CD14-positive monocyte (primary cell): Measurements from ENCODE around the gene AHNAK. TPM values are rescaled to one million over a fixed set of nuclear protein-coding genes. Genes with fewer than 3 reads are reported as not detected.

Experiments used
- DNase-seq, 3 donors: peaks; one replicate each; pipeline ENCODE4 v3.0.0-alpha.2; 2011 to 2022
- H2AFZ ChIP-seq: 2 replicates; pipeline ENCODE4 v1.6.0; 2012; ENCODE audit warnings: mild to moderate bottlenecking, low read depth, low read length, inconsistent platforms; ENCODE audit not compliant: insufficient read depth, poor library complexity, severe bottlenecking
- H3K27ac ChIP-seq, 2 donors: 1 replicate in 1 of 2; 2 replicates in 1 of 2; pipeline ENCODE4 v1.5.1; 2012 to 2013; ENCODE audit warnings: low read length in 2 of 2, control low read depth in 1 of 2, inconsistent platforms in 1 of 2, low read depth in 1 of 2, mild to moderate bottlenecking in 1 of 2
- H3K27me3 ChIP-seq, 2 donors: one replicate each; pipeline versions ENCODE4 v1.6.0 to v1.6.1; 2011 to 2013; ENCODE audit warnings: low read length in 2 of 2; ENCODE audit not compliant: control insufficient read depth in 2 of 2, insufficient read depth in 2 of 2
- H3K36me3 ChIP-seq, 2 donors: replicated peaks in 1 of 2; 1 replicate in 1 of 2; 2 replicates in 1 of 2; pipeline versions ENCODE4 v1.5.1 to v1.6.1; 2012 to 2013; ENCODE audit warnings: low read length in 2 of 2, control low read depth in 1 of 2, inconsistent platforms in 1 of 2, mild to moderate bottlenecking in 1 of 2; ENCODE audit not compliant: insufficient read depth in 2 of 2, control insufficient read depth in 1 of 2
- H3K4me1 ChIP-seq, 2 donors: 1 replicate in 1 of 2; 2 replicates in 1 of 2; pipeline versions ENCODE4 v1.5.1 to v1.6.1; 2012 to 2013; ENCODE audit warnings: low read length in 2 of 2, control low read depth in 1 of 2, inconsistent platforms in 1 of 2, mild to moderate bottlenecking in 1 of 2, moderate library complexity in 1 of 2; ENCODE audit not compliant: insufficient read depth in 2 of 2, control insufficient read depth in 1 of 2
- H3K4me2 ChIP-seq: replicated peaks from 2 replicates; pipeline ENCODE3; 2012; ENCODE audit warnings: low read length, moderate library complexity, mild to moderate bottlenecking; ENCODE audit not compliant: poor library complexity, severe bottlenecking; ENCODE audit errors: extremely low read depth
- H3K4me3 ChIP-seq, 3 experiments: fragments of 200-600 bp in 1 of 3; sonication (generic) in 1 of 3; replicated peaks in 1 of 3; 1 replicate in 2 of 3; 2 replicates in 1 of 3; pipeline ENCODE4 v1.5.1; 2011 to 2013; ENCODE audit warnings: low read length in 3 of 3, mild to moderate bottlenecking in 3 of 3, control low read depth in 2 of 3, low read depth in 2 of 3, inconsistent platforms in 1 of 3, moderate library complexity in 1 of 3
- H3K79me2 ChIP-seq: 2 replicates; pipeline ENCODE4 v1.6.0; 2012; ENCODE audit warnings: mild to moderate bottlenecking, control low read depth, inconsistent platforms, low read length, moderate library complexity; ENCODE audit not compliant: insufficient read depth
- H3K9ac ChIP-seq: 2 replicates; pipeline ENCODE4 v1.6.0; 2017; ENCODE audit warnings: low read length, mild to moderate bottlenecking; ENCODE audit not compliant: insufficient read depth, poor library complexity, severe bottlenecking
- H3K9me3 ChIP-seq, 2 donors: replicated peaks in 1 of 2; 1 replicate in 1 of 2; 2 replicates in 1 of 2; pipeline versions ENCODE4 v1.5.1 to v1.6.1; 2012 to 2013; ENCODE audit warnings: low read length in 2 of 2, control low read depth in 1 of 2; ENCODE audit not compliant: control insufficient read depth in 1 of 2, insufficient read depth in 1 of 2
- H4K20me1 ChIP-seq: 2 replicates; pipeline ENCODE4 v1.6.0; 2012; ENCODE audit warnings: mild to moderate bottlenecking, low read length, control low read depth, moderate library complexity; ENCODE audit not compliant: insufficient read depth
- H3K27ac Mint-ChIP-seq, 7 donors: one replicate each; pipeline ENCODE4 v1.8.0; 2020; ENCODE audit warnings: mild to moderate bottlenecking in 7 of 7, mixed read lengths in 7 of 7, moderate library complexity in 6 of 7, inconsistent platforms in 2 of 7
- H3K27me3 Mint-ChIP-seq, 3 donors: one replicate each; pipeline ENCODE4 v1.8.0; 2021 to 2022; ENCODE audit warnings: low read depth in 3 of 3, mild to moderate bottlenecking in 3 of 3, mixed read lengths in 3 of 3, moderate library complexity in 3 of 3, inconsistent platforms in 1 of 3
- H3K36me3 Mint-ChIP-seq, 2 donors: one replicate each; pipeline ENCODE4 v1.8.0; 2020; ENCODE audit warnings: mixed read lengths in 2 of 2, inconsistent platforms in 1 of 2, mild to moderate bottlenecking in 1 of 2
- H3K4me1 Mint-ChIP-seq: one replicate; pipeline ENCODE4 v1.8.0; 2020; ENCODE audit warnings: mild to moderate bottlenecking, mixed read lengths
- H3K4me3 Mint-ChIP-seq, 2 donors: one replicate each; pipeline ENCODE4 v1.8.0; 2020; ENCODE audit warnings: mild to moderate bottlenecking in 2 of 2, mixed read lengths in 2 of 2, moderate library complexity in 1 of 2
- H3K9me3 Mint-ChIP-seq, 7 donors: one replicate each; pipeline ENCODE4 v1.8.0; 2020 to 2022; ENCODE audit warnings: mixed read lengths in 7 of 7, mild to moderate bottlenecking in 6 of 7, moderate library complexity in 6 of 7, inconsistent platforms in 2 of 7
- CTCF ChIP-seq: fragments of 200-600 bp; IDR thresholded peaks from one replicate; pipeline ENCODE4 v1.8.0; 2022; ENCODE audit warnings: antibody characterized with exemption, mild to moderate bottlenecking
- WGBS: methylation state at CpG from one replicate; pipeline ENCODE4 v1.1.5; 2013; ENCODE audit warnings: missing lambda C conversion rate; ENCODE audit not compliant: insufficient coverage; 5-methylcytosine and 5-hydroxymethylcytosine counted together
- intact Hi-C, 2 donors: fragments of 100-400 bp; cut with micrococcal nuclease; formaldehyde crosslinking; loops; one replicate each; pipeline versions ENCODE4 v1.15.0 to v1.15.1; 2023
- polyA plus RNA-seq, 3 donors: library from polyadenylated mRNA; depleted of rRNA in 1 of 3; unstranded in 2 of 3; stranded (reverse) in 1 of 3; fragments of 300-500 nt in 2 of 3; fragments of >200 nt in 1 of 3; fragmentation: Illumina TruSeq in 2 of 3; gene quantifications; 1 replicate in 2 of 3; 2 replicates in 1 of 3; pipeline ENCODE4 v1.2.3, GENCODE V29; 2012 to 2021

AHNAK gene
- polyA plus RNA-seq, 3 donors, result 80.0 to 201 (median 103) TPM

GRCh38 chr11:62458212-62459002 is 88.2 kb downstream of the AHNAK start:
- Mint-ChIP-seq H3K27me3 (peaks cover 0 to 7% (median 3%) of the 10 kb centered on the region in 3 donors), H3K4me3 (peak overlapping the region in 1 of 2 donors; percentile 78), H3K27ac (peak overlapping the region; percentile 46 to 89 (median 80)), H3K9me3 (peaks cover 0 to 4% (median 0%) of the 10 kb centered on the region in 7 donors), H3K36me3 (peaks cover 0 to 6% of the 10 kb centered on the region in 2 donors), H3K4me1 (peaks cover 50% of the 10 kb centered on the region)
- H3K4me2 ChIP-seq, result peak overlapping the region; percentile 60
- no CpG with 5 or more reads among the region's 4 CpGs for WGBS
- TF ChIP-seq CTCF, result no peak
- no peaks in the 10 kb centered on the region for H3K9me3 ChIP-seq
- H3K36me3 ChIP-seq, result no peaks in the 10 kb centered on the region
- peak overlapping the region in 1 of 3 experiments; percentile 41 for H3K4me3 ChIP-seq
- peak overlapping the region; percentile 73 for H2AFZ ChIP-seq
- H3K79me2 ChIP-seq, result no peaks in the 10 kb centered on the region
- peaks cover 44 to 73% of the 10 kb centered on the region in 2 donors for H3K4me1 ChIP-seq
- peak overlapping the region; percentile 15 for H3K9ac ChIP-seq
- no peaks in the 10 kb centered on the region for H3K27me3 ChIP-seq
- no peaks in the 10 kb centered on the region for H4K20me1 ChIP-seq
- intact Hi-C loops, result no loop called here
- peak overlapping the region in 1 of 2 donors; percentile 81 for H3K27ac ChIP-seq
- peak in 1 of 3 donors; percentile 16 for DNase-seq

GRCh38 chr11:62457478-62457877 is 89.1 kb downstream of the AHNAK start:
- no peaks in the 10 kb centered on the region for H3K27me3 ChIP-seq
- H3K4me3 Mint-ChIP-seq, result no peak overlapping the region

More at GRCh38 chr11:62457478-62457877, 89.1 kb downstream of the AHNAK start:
- whole genome bisulfite sequencing, result no CpG with 5 or more reads among the region's 4 CpGs
- Histone ChIP-seq H3K4me2 (peak overlapping the region; percentile 39), H3K9me3 (no peaks in the 10 kb centered on the region), H3K36me3 (no peaks in the 10 kb centered on the region), H3K27ac (peak overlapping the region in 1 of 2 donors; percentile 81), H3K79me2 (no peaks in the 10 kb centered on the region), H4K20me1 (no peaks in the 10 kb centered on the region), H3K4me3 (peak overlapping the region in 1 of 3 experiments; percentile 41), H2AFZ (peak overlapping the region; percentile 71), H3K4me1 (peaks cover 35 to 64% of the 10 kb centered on the region in 2 donors), H3K9ac (no peak overlapping the region)
- no peak for TF ChIP-seq CTCF
- peaks cover 41% of the 10 kb centered on the region for H3K4me1 Mint-ChIP-seq
- peaks cover 0 to 7% (median 0%) of the 10 kb centered on the region in 3 donors for H3K27me3 Mint-ChIP-seq
- H3K9me3 Mint-ChIP-seq, result peaks cover 0 to 4% (median 1%) of the 10 kb centered on the region in 7 donors
- H3K36me3 Mint-ChIP-seq, result peaks cover 1 to 6% of the 10 kb centered on the region in 2 donors
- peak overlapping the region in 3 of 7 donors; percentile 77 to 89 (median 83) for H3K27ac Mint-ChIP-seq
- no peak for DNase-seq
- intact Hi-C loops, result no loop called here
